Breast epithelium (tissue), 4 donors: ENCODE results near the gene LSAMP. TPM values are rescaled to one million over a fixed set of nuclear protein-coding genes. Genes with fewer than 3 reads are reported as not detected.

Experiments
- DNase-seq, 2 donors: peaks; one replicate each; pipeline ENCODE4 v3.0.0-alpha.2; 2019; ENCODE audit warnings: low spot score in 2 of 2
- H3K27ac ChIP-seq, 2 donors: fragments of 200-600 bp; sonication (generic) in 1 of 2; one replicate each; pipeline ENCODE4 v1.5.1; 2016 to 2019; ENCODE audit warnings: mild to moderate bottlenecking in 1 of 2
- H3K27me3 ChIP-seq, 2 donors: fragments of 200-600 bp; sonication (generic) in 1 of 2; one replicate each; pipeline versions ENCODE4 v1.5.1 to v1.6.0; 2017 to 2019; ENCODE audit warnings: control low read depth in 1 of 2, mild to moderate bottlenecking in 1 of 2
- H3K36me3 ChIP-seq: fragments of 200-600 bp; one replicate; pipeline ENCODE4 v1.5.1; 2019
- H3K4me1 ChIP-seq, 2 donors: fragments of 200-600 bp; sonication (generic); one replicate each; pipeline ENCODE4 v1.5.1; 2016 to 2019; ENCODE audit warnings: control low read depth in 1 of 2
- H3K4me3 ChIP-seq, 3 donors: fragments of 200-600 bp; sonication (generic); 1 replicate in 2 of 3; 2 replicates in 1 of 3; pipeline ENCODE4 v1.5.1; 2016 to 2019; ENCODE audit warnings: mild to moderate bottlenecking in 3 of 3, moderate library complexity in 2 of 3
- H3K9me3 ChIP-seq, 2 donors: fragments of 200-600 bp; sonication (generic) in 1 of 2; one replicate each; pipeline ENCODE4 v1.5.1; 2016 to 2019; ENCODE audit warnings: control low read depth in 1 of 2
- POLR2A ChIP-seq: fragments of 450-650 bp; IDR thresholded peaks from one replicate; pipeline ENCODE4 v1.6.1; 2016; ENCODE audit warnings: antibody characterized with exemption, mild to moderate bottlenecking, moderate library complexity
- POLR2AphosphoS5 ChIP-seq, 3 donors: sonication (generic); formaldehyde crosslinking; IDR thresholded peaks; one replicate each; pipeline ENCODE4 v1.6.1; 2017; ENCODE audit warnings: antibody characterized with exemption in 3 of 3
- intact Hi-C: fragments of 100-400 bp; cut with DNase I; formaldehyde crosslinking; loops from one replicate; pipeline ENCODE4 v1.15.1; 2023; ENCODE audit warnings: low total_unique reads
- total RNA-seq, 3 donors: library from RNA; depleted of rRNA; stranded (reverse); fragments of >200 nt; gene quantifications; one replicate each; pipeline ENCODE4 v1.1.0, GENCODE V29; 2016
- TF ChIP-seq, protein P1 (sequence below), 3 donors: fragments of 450-650 bp; IDR thresholded peaks; one replicate each; pipeline ENCODE4 v1.5.1; 2016 to 2017; ENCODE audit warnings: antibody characterized with exemption in 3 of 3, mild to moderate bottlenecking in 3 of 3, moderate library complexity in 3 of 3

Gene LSAMP
- total RNA-seq, 3 donors from 2014 or later = 1.6 to 3.8 (median 3.5) TPM

DNA sequence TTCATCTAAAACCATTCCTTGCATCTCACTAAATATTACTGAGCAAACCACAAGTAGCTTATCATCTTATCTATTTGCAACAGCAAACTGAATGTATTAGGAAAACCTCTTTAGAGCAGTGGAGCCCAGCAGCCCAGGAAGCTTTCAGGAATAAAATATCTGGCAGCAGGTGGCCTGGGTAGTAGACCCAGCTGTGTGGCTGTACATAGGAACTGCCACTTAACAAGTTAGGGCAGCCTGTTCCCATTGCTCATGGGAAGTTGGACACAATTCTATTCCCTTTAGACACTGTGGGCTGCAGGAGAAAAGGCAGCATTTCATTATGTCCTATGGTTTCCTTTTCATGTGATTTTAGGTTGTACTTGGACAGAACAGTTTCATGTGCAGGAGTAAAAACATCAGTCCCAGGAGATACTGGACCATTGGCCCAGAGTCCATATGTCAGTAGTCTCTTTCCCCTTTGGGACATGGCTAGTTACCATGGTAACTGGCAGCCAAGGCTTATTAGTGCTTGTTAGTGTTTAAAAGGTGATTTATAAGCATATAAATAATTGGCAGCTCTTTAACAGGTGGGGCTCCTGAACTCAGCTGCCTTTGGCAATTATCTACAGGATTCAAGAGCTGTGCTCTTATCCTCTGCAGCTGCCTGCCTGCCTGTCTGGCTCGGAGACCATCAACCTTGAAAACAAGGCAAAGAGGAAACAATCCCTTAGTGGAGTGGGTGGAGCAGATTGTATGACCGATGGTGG, 28.9 kb upstream of the LSAMP start:
- intact Hi-C loops = no loop called here
- H3K9me3 ChIP-seq = peaks cover 7 to 12% of the 10 kb centered on the region in 2 donors
- H3K27ac ChIP-seq = no peak overlapping the region
- TF ChIP-seq POLR2AphosphoS5 (IDR thresholded peaks at IDR 0.05) = no peak
- no peak for TF ChIP-seq POLR2A
- no peaks in the 10 kb centered on the region for H3K27me3 ChIP-seq
- no peak overlapping the region for H3K4me3 ChIP-seq
- no peak for DNase-seq
- no peaks in the 10 kb centered on the region for H3K36me3 ChIP-seq
- H3K4me1 ChIP-seq = no peaks in the 10 kb centered on the region

GRCh38 chr3:116473602-116474001, 28.3 kb upstream of the LSAMP start:
- TF ChIP-seq POLR2AphosphoS5 (IDR thresholded peaks at IDR 0.05) (no peak), POLR2A (no peak)
- TF ChIP-seq, protein P1, sequence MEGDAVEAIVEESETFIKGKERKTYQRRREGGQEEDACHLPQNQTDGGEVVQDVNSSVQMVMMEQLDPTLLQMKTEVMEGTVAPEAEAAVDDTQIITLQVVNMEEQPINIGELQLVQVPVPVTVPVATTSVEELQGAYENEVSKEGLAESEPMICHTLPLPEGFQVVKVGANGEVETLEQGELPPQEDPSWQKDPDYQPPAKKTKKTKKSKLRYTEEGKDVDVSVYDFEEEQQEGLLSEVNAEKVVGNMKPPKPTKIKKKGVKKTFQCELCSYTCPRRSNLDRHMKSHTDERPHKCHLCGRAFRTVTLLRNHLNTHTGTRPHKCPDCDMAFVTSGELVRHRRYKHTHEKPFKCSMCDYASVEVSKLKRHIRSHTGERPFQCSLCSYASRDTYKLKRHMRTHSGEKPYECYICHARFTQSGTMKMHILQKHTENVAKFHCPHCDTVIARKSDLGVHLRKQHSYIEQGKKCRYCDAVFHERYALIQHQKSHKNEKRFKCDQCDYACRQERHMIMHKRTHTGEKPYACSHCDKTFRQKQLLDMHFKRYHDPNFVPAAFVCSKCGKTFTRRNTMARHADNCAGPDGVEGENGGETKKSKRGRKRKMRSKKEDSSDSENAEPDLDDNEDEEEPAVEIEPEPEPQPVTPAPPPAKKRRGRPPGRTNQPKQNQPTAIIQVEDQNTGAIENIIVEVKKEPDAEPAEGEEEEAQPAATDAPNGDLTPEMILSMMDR (IDR thresholded peaks at IDR 0.05) = no peak
- Histone ChIP-seq H3K9me3 (peaks cover under 1 to 5% of the 10 kb centered on the region in 2 donors), H3K27me3 (no peaks in the 10 kb centered on the region), H3K4me3 (no peak overlapping the region), H3K36me3 (no peaks in the 10 kb centered on the region), H3K27ac (no peak overlapping the region), H3K4me1 (no peaks in the 10 kb centered on the region)
- intact Hi-C loops = no loop called here
- DNase-seq = no peak

DNA sequence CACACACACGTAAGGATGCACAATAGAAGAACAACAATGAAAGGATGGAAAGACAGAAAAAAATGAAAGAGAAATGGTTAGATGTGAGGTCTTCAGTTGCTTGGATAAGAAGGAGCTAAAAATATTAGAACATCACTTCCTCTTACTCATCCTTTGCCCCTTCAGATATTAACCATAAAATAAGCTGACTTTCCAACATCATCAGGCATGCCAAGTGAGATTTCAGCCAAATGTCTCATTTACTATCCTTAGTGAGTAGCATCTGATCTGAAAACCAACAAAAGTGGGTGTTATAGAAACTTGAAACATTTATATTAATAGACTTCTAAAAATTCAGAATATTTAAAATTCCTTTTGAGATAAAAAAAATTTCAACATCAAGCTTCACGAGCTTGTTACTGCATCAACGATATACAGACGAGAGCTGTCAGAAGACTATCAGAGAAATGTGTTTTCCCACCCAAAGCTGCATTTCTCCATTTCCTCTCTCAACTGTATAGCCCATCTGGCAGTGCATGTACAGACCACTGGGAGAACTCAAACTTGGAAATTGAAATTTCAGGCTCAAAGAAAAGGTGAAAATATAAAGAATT, 25.4 kb upstream of the LSAMP start:
- no peaks in the 10 kb centered on the region for H3K27me3 ChIP-seq
- DNase-seq = no peak
- no peak overlapping the region for H3K4me3 ChIP-seq
- TF ChIP-seq POLR2AphosphoS5 (IDR thresholded peaks at IDR 0.05) (no peak), POLR2A (no peak)
- TF ChIP-seq, protein P1 (IDR thresholded peaks at IDR 0.05) = no peak
- H3K36me3 ChIP-seq = no peaks in the 10 kb centered on the region
- H3K4me1 ChIP-seq = no peaks in the 10 kb centered on the region
- H3K9me3 ChIP-seq = no peaks in the 10 kb centered on the region
- H3K27ac ChIP-seq = no peak overlapping the region
- intact Hi-C loops = no loop called here

DNA sequence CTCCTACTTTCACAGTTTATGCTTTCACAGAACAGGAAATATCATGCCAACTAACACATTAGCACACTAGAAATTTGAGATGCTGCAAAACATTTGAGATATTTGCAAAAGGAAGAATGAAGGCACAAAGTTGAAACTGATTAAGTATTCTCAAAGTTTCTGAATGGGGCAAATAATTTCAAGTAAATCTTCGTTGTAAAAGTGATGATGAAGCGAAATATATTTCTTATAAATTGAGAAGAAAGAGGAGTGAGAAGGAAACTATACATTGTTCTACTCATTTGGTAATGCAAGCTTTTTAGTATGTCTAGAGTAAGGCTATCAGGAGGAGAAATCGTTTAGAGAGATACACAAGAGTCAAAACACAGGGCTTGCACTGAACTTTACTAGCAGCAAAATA, 24.3 kb upstream of the LSAMP start:
- no peak for DNase-seq

GRCh38 chr3:116464276-116464798, 19.1 kb upstream of the LSAMP start:
- no peak overlapping the region for H3K27ac ChIP-seq
- H3K36me3 ChIP-seq = no peaks in the 10 kb centered on the region
- H3K9me3 ChIP-seq = peaks cover 0 to 3% of the 10 kb centered on the region in 2 donors
- H3K4me3 ChIP-seq = no peak overlapping the region
- TF ChIP-seq POLR2A = no peak
- TF ChIP-seq, protein P1 (IDR thresholded peaks at IDR 0.05) = no peak
- no peak for TF ChIP-seq POLR2AphosphoS5 (IDR thresholded peaks at IDR 0.05)
- DNase-seq = no peak
- intact Hi-C loops = no loop called here
- H3K27me3 ChIP-seq = no peaks in the 10 kb centered on the region
- H3K4me1 ChIP-seq = no peaks in the 10 kb centered on the region

More for the DNA sequence above, 24.3 kb upstream of the LSAMP start:
- Histone ChIP-seq H3K27ac (no peak overlapping the region), H3K36me3 (no peaks in the 10 kb centered on the region), H3K4me3 (no peak overlapping the region), H3K27me3 (no peaks in the 10 kb centered on the region), H3K4me1 (no peaks in the 10 kb centered on the region), H3K9me3 (no peaks in the 10 kb centered on the region)
- intact Hi-C loops = no loop called here
- TF ChIP-seq POLR2AphosphoS5 (IDR thresholded peaks at IDR 0.05) = no peak
- no peak for TF ChIP-seq POLR2A
- TF ChIP-seq, protein P1 (IDR thresholded peaks at IDR 0.05) = no peak
